ENCODE measurements around the gene ANXA4. TPM values are rescaled to one million over a fixed set of nuclear protein-coding genes. Genes with fewer than 3 reads are reported as not detected.

Gene ANXA4
- total and polyA plus RNA-seq, 4 donors = 17.6 to 135 (median 59.4) TPM

- TF ChIP-seq CTCF (IDR thresholded peaks at IDR 0.05; ENCODE audit: low read depth, low read length, missing input control) (no peak), SP1 (IDR thresholded peaks at IDR 0.05) (no peak), NR2F2 (IDR thresholded peaks at IDR 0.05) (no peak), ATF3 (IDR thresholded peaks at IDR 0.05) (no peak), HNF4A (conservative IDR thresholded peaks at IDR 0.05) (no peak), YY1 (IDR thresholded peaks at IDR 0.05) (no peak), RXRA (IDR thresholded peaks at IDR 0.05) (no peak), FOXA1 (IDR thresholded peaks at IDR 0.05) (no peak), HNF4G (IDR thresholded peaks at IDR 0.05) (no peak), TAF1 (conservative IDR thresholded peaks at IDR 0.05) (no peak), RAD21 (IDR thresholded peaks at IDR 0.05) (no peak)
Measured at GRCh38 chr2:69844560-69844959, 102.6 kb downstream of the ANXA4 start (continued).

- no peaks in the 10 kb centered on the region for H3K4me1 ChIP-seq (ENCODE audit: control insufficient read depth in 4 of 4, insufficient read depth in 4 of 4, low read length in 3 of 4)
- no peak overlapping the region for H3K9ac ChIP-seq (ENCODE audit: low read depth in 1 of 2, low read length in 2 of 2)
- no peak overlapping the region for H3K27ac ChIP-seq (ENCODE audit: low read depth in 1 of 2, low read length in 2 of 2)
- H3K4me3 ChIP-seq (ENCODE audit: low read depth in 1 of 3, low read length in 3 of 3) = no peak overlapping the region
- H3K9me3 ChIP-seq (ENCODE audit: control insufficient read depth in 4 of 4, low read length in 3 of 4) = no peaks in the 10 kb centered on the region
- no peaks in the 10 kb centered on the region for H3K27me3 ChIP-seq (ENCODE audit: control insufficient read depth in 4 of 4, insufficient read depth in 4 of 4, low read length in 3 of 4)
- peaks cover 8 to 17% (median 13%) of the 10 kb centered on the region in 4 donors for H3K36me3 ChIP-seq (ENCODE audit: control insufficient read depth in 4 of 4, insufficient read depth in 3 of 4, low read depth in 1 of 4, low read length in 3 of 4)
- DNase-seq (ENCODE audit: low spot score) = no peak
- TF ChIP-seq RAD21 (IDR thresholded peaks at IDR 0.05) = no peak
- no peak for TF ChIP-seq EGR1 (IDR thresholded peaks at IDR 0.05; ENCODE audit: low read depth in 2 of 2)
- 94% methylated on average over 9 of the region's 9 CpGs for WGBS
Measured at GRCh38 chr2:69846182-69847067, 104.5 kb downstream of the ANXA4 start.

GRCh38 chr2:69847068-69847828 is 105.3 kb downstream of the ANXA4 start:
- H3K27me3 ChIP-seq (ENCODE audit: control insufficient read depth in 4 of 4, insufficient read depth in 4 of 4, low read length in 3 of 4) = no peaks in the 10 kb centered on the region

More at GRCh38 chr2:69847068-69847828, 105.3 kb downstream of the ANXA4 start:
- no peak overlapping the region for H3K27ac ChIP-seq (ENCODE audit: low read depth in 1 of 2, low read length in 2 of 2)
- no peak overlapping the region for H3K9ac ChIP-seq (ENCODE audit: low read depth in 1 of 2, low read length in 2 of 2)
- WGBS = 96% methylated on average over 5 of the region's 5 CpGs
- no peak for DNase-seq (ENCODE audit: low spot score)
- TF ChIP-seq RAD21 (IDR thresholded peaks at IDR 0.05) = no peak
- TF ChIP-seq FOXA1 (IDR thresholded peaks at IDR 0.05) = no peak
- TF ChIP-seq GABPA (IDR thresholded peaks at IDR 0.05 in 1 of 2, conservative IDR thresholded peaks at IDR 0.05 in 1 of 2) = no peak
- no peak for TF ChIP-seq CTCF (IDR thresholded peaks at IDR 0.05; ENCODE audit: low read depth, low read length, missing input control)
- no peak for TF ChIP-seq SP1 (IDR thresholded peaks at IDR 0.05)
- no peak for TF ChIP-seq TAF1 (conservative IDR thresholded peaks at IDR 0.05)
- no peak for TF ChIP-seq YY1 (IDR thresholded peaks at IDR 0.05)
- no peak for TF ChIP-seq EGR1 (IDR thresholded peaks at IDR 0.05; ENCODE audit: low read depth in 2 of 2)
- no peak for TF ChIP-seq MAX (IDR thresholded peaks at IDR 0.05)
- no peak for TF ChIP-seq RXRA (IDR thresholded peaks at IDR 0.05)
- TF ChIP-seq ZBTB33 (IDR thresholded peaks at IDR 0.05) = no peak
- no peak for TF ChIP-seq HNF4A (conservative IDR thresholded peaks at IDR 0.05)
- no peak for TF ChIP-seq NR2F2 (IDR thresholded peaks at IDR 0.05)
- no peaks in the 10 kb centered on the region for H3K4me1 ChIP-seq (ENCODE audit: control insufficient read depth in 4 of 4, insufficient read depth in 4 of 4, low read length in 3 of 4)
- no peak overlapping the region for H3K4me3 ChIP-seq (ENCODE audit: low read depth in 1 of 3, low read length in 3 of 3)
- H3K36me3 ChIP-seq (ENCODE audit: control insufficient read depth in 4 of 4, insufficient read depth in 3 of 4, low read depth in 1 of 4, low read length in 3 of 4) = peaks cover 8 to 17% (median 13%) of the 10 kb centered on the region in 4 donors
- H3K9me3 ChIP-seq (ENCODE audit: control insufficient read depth in 4 of 4, low read length in 3 of 4) = no peaks in the 10 kb centered on the region

Data from liver (tissue), 9 donors.